ENCODE results near the gene CDC5L. TPM values are rescaled to one million over a fixed set of nuclear protein-coding genes. Genes with fewer than 3 reads are reported as not detected.

The CDC5L gene
- total and polyA plus RNA-seq, 4 experiments from 2014 or later, result 9.8 to 22.4 (median 19.3) TPM

- Histone ChIP-seq H3K9me3 (ENCODE audit: control insufficient read depth in 1 of 2, low read length in 2 of 2) (no peaks in the 10 kb centered on the region), H3K4me1 (ENCODE audit: insufficient read depth, low read length) (no peaks in the 10 kb centered on the region), H3K27ac (ENCODE audit: low read depth, low read length) (no peak overlapping the region), H3K27me3 (ENCODE audit: insufficient read depth, low read length) (no peaks in the 10 kb centered on the region), H3K36me3 (ENCODE audit: insufficient read depth, low read length) (no peaks in the 10 kb centered on the region), H3K4me3 (ENCODE audit: low read length in 2 of 2) (no peak overlapping the region)
- Mint-ChIP-seq H3K4me3 (no peak overlapping the region), H3K9me3 (no peaks in the 10 kb centered on the region), H3K36me3 (no peaks in the 10 kb centered on the region), H3K27me3 (peaks cover 2 to 9% of the 10 kb centered on the region in 2 donors), H3K4me1 (no peaks in the 10 kb centered on the region), H3K27ac (no peak overlapping the region)
- intact Hi-C loops (cut with micrococcal nuclease), result no loop called here
- ChIA-PET POLR2A (ENCODE audit: partially characterized antibody) (no interaction called here), CTCF (ENCODE audit: partially characterized antibody) (interaction anchor here (3.1 kb wide), 1 partner anchor 9 kb away, joined by 18 read pairs; no protein-coding TSS in a partner anchor)
- DNase-seq, result no peak
Measured at GRCh38 chr6:44466955-44467354, 79.4 kb downstream of the CDC5L start.

GRCh38 chr6:44468835-44469234 is 81.3 kb downstream of the CDC5L start:
- intact Hi-C loops (cut with micrococcal nuclease), result no loop called here
- Mint-ChIP-seq H3K27ac (no peak overlapping the region), H3K4me1 (no peaks in the 10 kb centered on the region), H3K27me3 (peaks cover 0 to 7% of the 10 kb centered on the region in 2 donors), H3K4me3 (no peak overlapping the region), H3K36me3 (no peaks in the 10 kb centered on the region), H3K9me3 (no peaks in the 10 kb centered on the region)
- no peaks in the 10 kb centered on the region for H3K27me3 ChIP-seq (ENCODE audit: insufficient read depth, low read length)
- no peaks in the 10 kb centered on the region for H3K4me1 ChIP-seq (ENCODE audit: insufficient read depth, low read length)
- CTCF ChIA-PET (ENCODE audit: partially characterized antibody), result interaction anchor here (1.3 kb wide), 1 partner anchor 14 kb away, joined by 4 read pairs; no protein-coding TSS in a partner anchor
- H3K27ac ChIP-seq (ENCODE audit: low read depth, low read length), result no peak overlapping the region
- POLR2A ChIA-PET (ENCODE audit: partially characterized antibody), result no interaction called here
- no peak for DNase-seq
- H3K4me3 ChIP-seq (ENCODE audit: low read length in 2 of 2), result no peak overlapping the region
- H3K9me3 ChIP-seq (ENCODE audit: control insufficient read depth in 1 of 2, low read length in 2 of 2), result no peaks in the 10 kb centered on the region
- no peaks in the 10 kb centered on the region for H3K36me3 ChIP-seq (ENCODE audit: insufficient read depth, low read length)

GRCh38 chr6:44470115-44470464 is 82.6 kb downstream of the CDC5L start:
- intact Hi-C loops (cut with micrococcal nuclease), result no loop called here
- H3K27ac ChIP-seq (ENCODE audit: low read depth, low read length), result no peak overlapping the region
- no peaks in the 10 kb centered on the region for H3K27me3 ChIP-seq (ENCODE audit: insufficient read depth, low read length)
- no peak overlapping the region for H3K4me3 Mint-ChIP-seq
- H3K36me3 Mint-ChIP-seq, result no peaks in the 10 kb centered on the region
- DNase-seq, result no peak
- no peaks in the 10 kb centered on the region for H3K4me1 ChIP-seq (ENCODE audit: insufficient read depth, low read length)
- ChIA-PET POLR2A (ENCODE audit: partially characterized antibody) (no interaction called here), CTCF (ENCODE audit: partially characterized antibody) (interaction anchor here (1.0 to 1.3 kb wide), 4 partner anchors 10 to 1452 kb away, joined by 3 to 6 read pairs (median 3); no protein-coding TSS in a partner anchor)
- H3K9me3 ChIP-seq (ENCODE audit: control insufficient read depth in 1 of 2, low read length in 2 of 2), result no peaks in the 10 kb centered on the region
- H3K9me3 Mint-ChIP-seq, result no peaks in the 10 kb centered on the region
- H3K27me3 Mint-ChIP-seq, result peaks cover 0 to 4% of the 10 kb centered on the region in 2 donors
- H3K4me1 Mint-ChIP-seq, result peaks cover 0 to 2% (median 0%) of the 10 kb centered on the region in 4 donors
- H3K4me3 ChIP-seq (ENCODE audit: low read length in 2 of 2), result no peak overlapping the region
- no peak overlapping the region for H3K27ac Mint-ChIP-seq
- H3K36me3 ChIP-seq (ENCODE audit: insufficient read depth, low read length), result no peaks in the 10 kb centered on the region

GRCh38 chr6:44470746-44471145 is 83.2 kb downstream of the CDC5L start:
- intact Hi-C loops (cut with micrococcal nuclease), result no loop called here
- Histone ChIP-seq H3K9me3 (ENCODE audit: control insufficient read depth in 1 of 2, low read length in 2 of 2) (no peaks in the 10 kb centered on the region), H3K36me3 (ENCODE audit: insufficient read depth, low read length) (no peaks in the 10 kb centered on the region), H3K27me3 (ENCODE audit: insufficient read depth, low read length) (no peaks in the 10 kb centered on the region), H3K4me3 (ENCODE audit: low read length in 2 of 2) (no peak overlapping the region), H3K4me1 (ENCODE audit: insufficient read depth, low read length) (peaks cover 3% of the 10 kb centered on the region), H3K27ac (ENCODE audit: low read depth, low read length) (no peak overlapping the region)
- peak overlapping the region in 1 of 7 donors; percentile 5 for H3K27ac Mint-ChIP-seq
- peaks cover 2 to 4% of the 10 kb centered on the region in 2 donors for H3K27me3 Mint-ChIP-seq
- peaks cover 0 to 5% (median under 1%) of the 10 kb centered on the region in 4 donors for H3K4me1 Mint-ChIP-seq
- CTCF ChIA-PET (ENCODE audit: partially characterized antibody), result interaction anchor here (1.0 to 1.3 kb wide), 4 partner anchors 9 to 1451 kb away, joined by 3 to 6 read pairs (median 3); no protein-coding TSS in a partner anchor
- no peaks in the 10 kb centered on the region for H3K9me3 Mint-ChIP-seq
- POLR2A ChIA-PET (ENCODE audit: partially characterized antibody), result no interaction called here
- H3K36me3 Mint-ChIP-seq, result no peaks in the 10 kb centered on the region
- H3K4me3 Mint-ChIP-seq, result no peak overlapping the region
- no peak for DNase-seq

- DNase-seq, result no peak
- peaks cover 0 to 5% (median 2%) of the 10 kb centered on the region in 4 donors for H3K4me1 Mint-ChIP-seq
Measured at GRCh38 chr6:44471271-44471981, 83.9 kb downstream of the CDC5L start.

GRCh38 chr6:44472250-44472945 is 84.9 kb downstream of the CDC5L start:
- Mint-ChIP-seq H3K4me1 (peaks cover 0 to 5% (median 2%) of the 10 kb centered on the region in 4 donors), H3K27me3 (peaks cover 0 to 2% of the 10 kb centered on the region in 2 donors), H3K4me3 (no peak overlapping the region), H3K9me3 (no peaks in the 10 kb centered on the region), H3K36me3 (no peaks in the 10 kb centered on the region), H3K27ac (no peak overlapping the region)
- H3K4me1 ChIP-seq (ENCODE audit: insufficient read depth, low read length), result peaks cover 6% of the 10 kb centered on the region
- intact Hi-C loops (cut with micrococcal nuclease), result no loop called here
- no peak for DNase-seq
- no peak overlapping the region for H3K4me3 ChIP-seq (ENCODE audit: low read length in 2 of 2)
- ChIA-PET POLR2A (ENCODE audit: partially characterized antibody) (no interaction called here), CTCF (ENCODE audit: partially characterized antibody) (interaction anchor here (1.6 to 2.0 kb wide), 2 partner anchors 9 to 1450 kb away, joined by 3 to 6 read pairs; no protein-coding TSS in a partner anchor)
- H3K27ac ChIP-seq (ENCODE audit: low read depth, low read length), result no peak overlapping the region
- no peaks in the 10 kb centered on the region for H3K27me3 ChIP-seq (ENCODE audit: insufficient read depth, low read length)
- no peaks in the 10 kb centered on the region for H3K36me3 ChIP-seq (ENCODE audit: insufficient read depth, low read length)
- H3K9me3 ChIP-seq (ENCODE audit: control insufficient read depth in 1 of 2, low read length in 2 of 2), result no peaks in the 10 kb centered on the region

More at GRCh38 chr6:44471271-44471981, 83.9 kb downstream of the CDC5L start:
- H3K9me3 ChIP-seq (ENCODE audit: control insufficient read depth in 1 of 2, low read length in 2 of 2), result no peaks in the 10 kb centered on the region
- Mint-ChIP-seq H3K36me3 (no peaks in the 10 kb centered on the region), H3K4me3 (no peak overlapping the region), H3K27ac (no peak overlapping the region), H3K9me3 (no peaks in the 10 kb centered on the region), H3K27me3 (peaks cover 2 to 4% of the 10 kb centered on the region in 2 donors)
- ChIA-PET CTCF (ENCODE audit: partially characterized antibody) (interaction anchor here (1.6 to 2.0 kb wide), 2 partner anchors 8 to 1451 kb away, joined by 3 to 6 read pairs; no protein-coding TSS in a partner anchor), POLR2A (ENCODE audit: partially characterized antibody) (no interaction called here)
- no peak overlapping the region for H3K27ac ChIP-seq (ENCODE audit: low read depth, low read length)
- H3K4me1 ChIP-seq (ENCODE audit: insufficient read depth, low read length), result peaks cover 6% of the 10 kb centered on the region
- intact Hi-C loops (cut with micrococcal nuclease), result no loop called here
- H3K36me3 ChIP-seq (ENCODE audit: insufficient read depth, low read length), result no peaks in the 10 kb centered on the region
- H3K4me3 ChIP-seq (ENCODE audit: low read length in 2 of 2), result no peak overlapping the region
- H3K27me3 ChIP-seq (ENCODE audit: insufficient read depth, low read length), result no peaks in the 10 kb centered on the region

Measured in CD4-positive, alpha-beta memory T cell (primary cell).